CD4-positive, CD25-positive, alpha-beta regulatory T cell (primary cell): ENCODE measurements around the gene ZNF440. TPM values are rescaled to one million over a fixed set of nuclear protein-coding genes. Genes with fewer than 3 reads are reported as not detected.
A peak's percentile ranks its signal among the peaks of the same experiment; 100 is the strongest.
"Not testable (repeated sequence)": the region's sequence is repeated elsewhere in the genome, so short reads cannot be mapped to it uniquely, and the experiment has no call there.

Experiments
- ATAC-seq, 2 donors: fragments of 150-1000 bp; cut with Tn5 transposase; one replicate each; pipeline ENCODE4 v1.10.0; 2021; ENCODE audit warnings: low read depth in 2 of 2, moderate number of reproducible peaks in 2 of 2, moderate library complexity in 1 of 2
- DNase-seq, 3 donors: peaks; one replicate each; pipeline versions ENCODE4 v3.0.0 to v3.0.0-alpha.2; 2012 to 2022; ENCODE audit warnings: mixed read lengths in 1 of 3
- H3K27ac ChIP-seq: one replicate; pipeline ENCODE4 v1.7.0; 2013; ENCODE audit warnings: mild to moderate bottlenecking, low read length; ENCODE audit not compliant: insufficient read depth, poor library complexity, severe bottlenecking
- H3K27me3 ChIP-seq: one replicate; pipeline ENCODE4 v1.7.0; 2013; ENCODE audit warnings: low read length; ENCODE audit not compliant: control insufficient read depth, insufficient read depth
- H3K36me3 ChIP-seq: one replicate; pipeline ENCODE4 v1.7.0; 2013; ENCODE audit warnings: mild to moderate bottlenecking, low read length, moderate library complexity; ENCODE audit not compliant: control insufficient read depth, insufficient read depth
- H3K4me1 ChIP-seq: 2 replicates; pipeline ENCODE4 v1.7.0; 2013; ENCODE audit warnings: mild to moderate bottlenecking, low read length; ENCODE audit not compliant: insufficient read depth, control insufficient read depth, poor library complexity, severe bottlenecking
- H3K4me3 ChIP-seq: one replicate; pipeline ENCODE4 v1.7.0; 2013; ENCODE audit warnings: low read depth, mild to moderate bottlenecking, low read length, moderate library complexity
- H3K9me3 ChIP-seq, 2 experiments: 1 replicate in 1 of 2; 2 replicates in 1 of 2; pipeline ENCODE4 v1.7.0; 2013; ENCODE audit warnings: low read length in 2 of 2, mild to moderate bottlenecking in 1 of 2, moderate library complexity in 1 of 2; ENCODE audit not compliant: control insufficient read depth in 2 of 2
- H3K27ac Mint-ChIP-seq, 3 donors: one replicate each; pipeline ENCODE4 v1.8.0; 2020 to 2022; ENCODE audit warnings: mild to moderate bottlenecking in 3 of 3, mixed read lengths in 3 of 3, moderate library complexity in 2 of 3
- H3K27me3 Mint-ChIP-seq: one replicate; pipeline ENCODE4 v1.8.0; 2022; ENCODE audit warnings: mild to moderate bottlenecking, mixed read lengths
- H3K36me3 Mint-ChIP-seq: one replicate; pipeline ENCODE4 v1.8.0; 2020; ENCODE audit warnings: mixed read lengths
- H3K4me1 Mint-ChIP-seq, 4 donors: one replicate each; pipeline ENCODE4 v1.8.0; 2020 to 2022; ENCODE audit warnings: mixed read lengths in 4 of 4, mild to moderate bottlenecking in 1 of 4
- H3K4me3 Mint-ChIP-seq, 4 donors: one replicate each; pipeline ENCODE4 v1.8.0; 2020 to 2022; ENCODE audit warnings: mild to moderate bottlenecking in 4 of 4, mixed read lengths in 4 of 4, moderate library complexity in 3 of 4
- H3K9me3 Mint-ChIP-seq, 7 donors: one replicate each; pipeline ENCODE4 v1.8.0; 2020 to 2022; ENCODE audit warnings: mixed read lengths in 7 of 7, mild to moderate bottlenecking in 3 of 7, moderate library complexity in 2 of 7
- polyA plus RNA-seq, 4 donors: library from polyadenylated mRNA; unstranded; fragments of 300-500 nt; fragmentation: Illumina TruSeq; gene quantifications; one replicate each; pipeline ENCODE4 v1.2.3, GENCODE V29; 2021
- total RNA-seq: library from RNA; stranded (reverse); gene quantifications from one replicate; pipeline ENCODE4 v1.2.3, GENCODE V29; 2022

ZNF440 gene
- total RNA-seq (13.1 TPM), polyA plus RNA-seq (1 to 10 TPM in 3 of 4 donors, under 1 TPM in 1; 0.68 to 5.3 (median 2.7) TPM)

- DNase-seq (peak; percentile 67 to 91 (median 73)), ATAC-seq (peak; percentile 98)
- peaks cover 4 to 22% of the 10 kb centered on the region in 2 experiments for H3K9me3 ChIP-seq
- H3K4me3 ChIP-seq = peak within 1 kb of the TSS; percentile 87
- Mint-ChIP-seq H3K4me3 (peak within 1 kb of the TSS; percentile 94 to 97 (median 96)), H3K9me3 (peaks cover 0 to 22% (median 5%) of the 10 kb centered on the region in 7 donors), H3K36me3 (peaks cover 8% of the 10 kb centered on the region), H3K27ac (peak within 1 kb of the TSS; percentile 74 to 90 (median 80)), H3K27me3 (no peaks in the 10 kb centered on the region), H3K4me1 (peaks cover 4 to 36% (median 11%) of the 10 kb centered on the region in 4 donors)
- peak within 1 kb of the TSS; percentile 47 for H3K27ac ChIP-seq
- no peaks in the 10 kb centered on the region for H3K36me3 ChIP-seq
- H3K27me3 ChIP-seq = no peaks in the 10 kb centered on the region
- peaks cover 4% of the 10 kb centered on the region for H3K4me1 ChIP-seq
Observed at GRCh38 chr19:11814029-11814699, at the start of gene ZNF440. Gene ZNF440, plus strand, starts transcription at chr19:11814273. Its CDS starts 175 bp downstream, at chr19:11814448.

- Histone ChIP-seq H3K4me1 (peaks cover 21% of the 10 kb centered on the region), H3K4me3 (peak within 1 kb of the TSS; percentile 81), H3K27me3 (peaks cover 4% of the 10 kb centered on the region), H3K9me3 (peaks cover 17% of the 10 kb centered on the region in 2 experiments), H3K27ac (peak within 1 kb of the TSS; percentile 68), H3K36me3 (no peaks in the 10 kb centered on the region)
- peaks cover 4 to 34% (median 13%) of the 10 kb centered on the region in 7 donors for H3K9me3 Mint-ChIP-seq
- ATAC-seq = peak; percentile 93 to 96
- peak within 1 kb of the TSS; percentile 92 to 96 (median 96) for H3K27ac Mint-ChIP-seq
- H3K4me3 Mint-ChIP-seq = peak within 1 kb of the TSS; percentile 96 to 98 (median 97)
- peak; percentile 72 to 95 (median 85) for DNase-seq
- H3K4me1 Mint-ChIP-seq = peaks cover 8 to 28% (median 16%) of the 10 kb centered on the region in 4 donors
- peaks cover 7% of the 10 kb centered on the region for H3K27me3 Mint-ChIP-seq
- peaks cover 22% of the 10 kb centered on the region for H3K36me3 Mint-ChIP-seq
Observed at GRCh38 chr19:11766597-11767591, 47.2 kb upstream of the ZNF440 start, which contains the start of gene ZNF441. Gene ZNF441, plus strand, starts transcription at chr19:11767000. Its CDS starts 194 bp downstream, at chr19:11767194.

- Mint-ChIP-seq H3K36me3 (peaks cover 27% of the 10 kb centered on the region), H3K9me3 (peaks cover 4 to 40% (median 13%) of the 10 kb centered on the region in 7 donors), H3K27me3 (peaks cover 7% of the 10 kb centered on the region), H3K4me3 (peak overlapping the region; percentile 95 to 98 (median 97)), H3K4me1 (peaks cover 8 to 28% (median 16%) of the 10 kb centered on the region in 4 donors), H3K27ac (peak overlapping the region; percentile 78 to 96 (median 92))
- DNase-seq (peak in 2 of 3 donors; percentile 9 to 31), ATAC-seq (no peak)
- Histone ChIP-seq H3K4me3 (peak overlapping the region; percentile 60), H3K36me3 (no peaks in the 10 kb centered on the region), H3K4me1 (peaks cover 21% of the 10 kb centered on the region), H3K27ac (peak overlapping the region; percentile 68), H3K27me3 (peaks cover 4% of the 10 kb centered on the region), H3K9me3 (peaks cover 19 to 25% of the 10 kb centered on the region in 2 experiments)
Observed at GRCh38 chr19:11767633-11768133, 46.4 kb upstream of the ZNF440 start.

- peaks cover 43% of the 10 kb centered on the region for H3K36me3 Mint-ChIP-seq
Observed at GRCh38 chr19:11769995-11770394, 44.1 kb upstream of the ZNF440 start.

GRCh38 chr19:11771520-11771919 lies 42.6 kb upstream of the ZNF440 start:
- H3K27me3 Mint-ChIP-seq, H3K4me3 ChIP-seq, ATAC-seq, H3K4me3 Mint-ChIP-seq, H3K27me3 ChIP-seq, DNase-seq, H3K27ac Mint-ChIP-seq, H3K36me3 ChIP-seq, H3K27ac ChIP-seq: not testable (repeated sequence)
- peaks cover 17% of the 10 kb centered on the region for H3K4me1 ChIP-seq
- peaks cover 52% of the 10 kb centered on the region for H3K36me3 Mint-ChIP-seq
- H3K9me3 ChIP-seq = peaks cover 48 to 62% of the 10 kb centered on the region in 2 experiments
- peaks cover 0 to 70% (median 29%) of the 10 kb centered on the region in 7 donors for H3K9me3 Mint-ChIP-seq
- H3K4me1 Mint-ChIP-seq = peaks cover 10 to 27% (median 21%) of the 10 kb centered on the region in 4 donors

More at GRCh38 chr19:11769995-11770394, 44.1 kb upstream of the ZNF440 start:
- H3K27ac Mint-ChIP-seq = peak overlapping the region in 1 of 3 donors; percentile 44
- Histone ChIP-seq H3K36me3 (no peaks in the 10 kb centered on the region), H3K9me3 (peaks cover 38 to 47% of the 10 kb centered on the region in 2 experiments), H3K4me1 (peaks cover 21% of the 10 kb centered on the region), H3K27me3 (no peaks in the 10 kb centered on the region), H3K4me3 (no peak overlapping the region), H3K27ac (no peak overlapping the region)
- DNase-seq (no peak), ATAC-seq (no peak)
- peaks cover 10 to 28% (median 22%) of the 10 kb centered on the region in 4 donors for H3K4me1 Mint-ChIP-seq
- H3K9me3 Mint-ChIP-seq = peaks cover 0 to 56% (median 20%) of the 10 kb centered on the region in 7 donors
- no peaks in the 10 kb centered on the region for H3K27me3 Mint-ChIP-seq
- peak overlapping the region in 1 of 4 donors; percentile 14 for H3K4me3 Mint-ChIP-seq

GRCh38 chr19:11776669-11777068 lies 37.4 kb upstream of the ZNF440 start:
- H3K27ac Mint-ChIP-seq, H3K27me3 ChIP-seq, H3K4me1 ChIP-seq, DNase-seq, H3K4me1 Mint-ChIP-seq, H3K27ac ChIP-seq, ATAC-seq, H3K27me3 Mint-ChIP-seq, H3K4me3 ChIP-seq: not testable (repeated sequence)
- H3K9me3 Mint-ChIP-seq = peaks cover 0 to 85% (median 40%) of the 10 kb centered on the region in 7 donors
- H3K36me3 Mint-ChIP-seq = peaks cover 67% of the 10 kb centered on the region
- Histone ChIP-seq H3K36me3 (peaks cover 50% of the 10 kb centered on the region), H3K9me3 (peaks cover 73 to 94% of the 10 kb centered on the region in 2 experiments)
- H3K4me3 Mint-ChIP-seq = peak overlapping the region in 1 of 4 donors; percentile 27
